Measurements from ENCODE around the gene VPS26A.
A peak's percentile ranks its signal among the peaks of the same experiment; 100 is the strongest.

VPS26A gene

GRCh38 chr10:69176823-69177222 lies 52.8 kb downstream of the VPS26A start:
- DNase-seq (ENCODE audit: low spot score) = no peak

- no peak for DNase-seq (ENCODE audit: low spot score)
Observed at GRCh38 chr10:69179089-69179742, 55.2 kb downstream of the VPS26A start.

GRCh38 chr10:69179743-69180524 lies 56.0 kb downstream of the VPS26A start, which contains the start of gene SUPV3L1:
Gene SUPV3L1 (plus strand): TSS chr10:69180234. CDS start chr10:69180292, 58 bp downstream.
- DNase-seq (ENCODE audit: low spot score) = peak; percentile 96

- peak; percentile 10 for DNase-seq (ENCODE audit: low spot score)
Observed at GRCh38 chr10:69180525-69181204, 56.7 kb downstream of the VPS26A start.

- DNase-seq (ENCODE audit: low spot score) = no peak
Observed at GRCh38 chr10:69181433-69181832, 57.5 kb downstream of the VPS26A start.

DNA sequence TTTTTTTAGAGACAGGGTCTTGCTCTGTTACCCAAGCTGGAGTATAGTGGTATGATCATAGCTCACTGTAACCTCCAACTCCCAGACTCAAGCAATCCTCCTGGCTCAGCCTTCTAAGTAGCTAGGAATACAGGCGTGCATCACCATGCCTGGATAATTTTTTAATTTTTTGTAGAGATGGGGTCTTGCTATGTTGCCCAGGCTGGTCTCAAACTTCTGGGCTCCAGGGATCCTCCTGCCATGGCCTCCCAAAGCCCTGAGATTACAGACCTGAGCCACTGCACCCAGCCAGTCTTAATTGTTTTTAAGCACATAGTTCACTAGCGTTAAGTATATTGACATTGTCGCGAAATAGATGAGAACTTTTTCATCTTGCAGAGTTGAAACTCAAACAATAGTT lies 58.0 kb downstream of the VPS26A start:
- no peak for DNase-seq (ENCODE audit: low spot score)

GRCh38 chr10:69186524-69186923 lies 62.5 kb downstream of the VPS26A start:
- DNase-seq (ENCODE audit: low spot score) = no peak

DNA sequence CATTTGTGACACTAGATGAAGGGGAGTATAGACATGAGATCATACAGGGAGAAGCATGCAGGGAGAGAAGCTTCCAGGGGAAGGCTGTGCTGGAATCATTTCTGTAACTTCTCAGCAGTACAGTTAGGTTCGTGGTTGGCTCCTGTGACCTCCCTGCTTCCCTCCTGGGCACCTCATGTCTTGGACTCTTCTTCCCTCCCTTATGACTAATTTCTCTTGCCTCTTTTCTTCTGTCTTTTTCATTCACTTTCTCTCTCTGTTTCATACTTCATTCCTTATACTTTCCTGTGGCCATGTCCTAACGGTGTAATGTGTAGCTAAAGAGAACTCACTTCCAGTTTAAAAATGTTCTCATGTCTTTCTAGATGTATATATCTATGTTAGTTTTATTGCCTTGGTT lies 77.1 kb downstream of the VPS26A start:
- no peak for DNase-seq (ENCODE audit: low spot score)

- no peak for DNase-seq (ENCODE audit: low spot score)
Observed at GRCh38 chr10:69202332-69202731, 78.4 kb downstream of the VPS26A start.

DNA sequence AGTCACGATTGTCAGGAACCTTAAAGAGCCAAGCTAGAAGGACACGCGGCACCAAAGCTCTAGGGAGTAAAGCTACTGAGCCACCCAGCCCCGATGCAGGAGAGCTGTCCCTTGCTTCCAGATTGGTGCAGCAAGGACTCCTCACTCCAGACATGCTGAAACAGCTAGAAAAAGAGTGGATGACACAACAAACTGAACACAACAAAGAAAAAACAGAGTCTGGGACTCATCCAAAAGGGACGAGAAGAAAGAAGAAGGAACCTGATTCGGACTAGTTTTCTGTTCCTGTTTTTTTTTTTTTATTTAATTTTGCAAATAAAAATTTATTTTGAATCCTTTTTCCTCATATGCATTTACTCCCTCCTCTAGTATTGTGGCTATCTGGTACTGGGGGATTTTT lies 84.8 kb downstream of the VPS26A start:
- no peak for DNase-seq (ENCODE audit: low spot score)

DNA sequence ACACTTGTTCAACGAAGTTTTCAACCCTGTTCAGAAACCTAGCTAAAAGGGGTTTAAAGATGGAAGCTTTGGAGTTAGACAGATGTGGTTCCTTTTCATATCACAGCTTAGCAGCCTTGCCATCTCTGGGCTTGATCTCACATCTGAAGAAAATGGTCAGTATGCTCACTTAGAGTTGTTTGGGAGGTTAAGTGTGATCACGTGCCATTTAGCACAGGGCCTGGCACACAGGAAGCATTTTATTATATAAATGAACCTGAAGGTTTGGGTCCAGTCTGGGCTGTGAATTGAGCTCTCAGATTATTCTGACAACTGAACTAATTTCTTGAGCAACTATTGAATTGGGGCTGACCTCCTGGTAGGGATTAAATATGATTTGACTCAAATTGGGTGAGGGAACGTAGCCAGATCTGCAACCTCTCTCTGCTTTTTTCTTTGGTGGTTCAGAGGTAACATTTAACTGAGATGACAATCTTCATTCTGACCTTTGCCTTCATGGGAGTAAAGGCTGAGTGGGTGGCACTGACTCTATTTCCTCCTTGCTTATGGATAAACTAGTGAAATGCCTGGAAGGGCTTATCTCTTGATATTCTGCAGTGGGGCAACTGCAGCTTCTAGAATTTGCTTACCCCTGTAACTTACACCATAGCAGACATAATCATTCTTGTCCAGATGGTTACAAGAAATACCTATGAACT lies 86.0 kb downstream of the VPS26A start:
- no peak for DNase-seq (ENCODE audit: low spot score)

- no peak for DNase-seq (ENCODE audit: low spot score)
Observed at GRCh38 chr10:69211104-69211503, 87.1 kb downstream of the VPS26A start.

- no peak for DNase-seq (ENCODE audit: low spot score)
Observed at GRCh38 chr10:69211524-69211923, 87.5 kb downstream of the VPS26A start.

GRCh38 chr10:69213591-69214311 lies 89.8 kb downstream of the VPS26A start:
- no peak for DNase-seq (ENCODE audit: low spot score)

DNA sequence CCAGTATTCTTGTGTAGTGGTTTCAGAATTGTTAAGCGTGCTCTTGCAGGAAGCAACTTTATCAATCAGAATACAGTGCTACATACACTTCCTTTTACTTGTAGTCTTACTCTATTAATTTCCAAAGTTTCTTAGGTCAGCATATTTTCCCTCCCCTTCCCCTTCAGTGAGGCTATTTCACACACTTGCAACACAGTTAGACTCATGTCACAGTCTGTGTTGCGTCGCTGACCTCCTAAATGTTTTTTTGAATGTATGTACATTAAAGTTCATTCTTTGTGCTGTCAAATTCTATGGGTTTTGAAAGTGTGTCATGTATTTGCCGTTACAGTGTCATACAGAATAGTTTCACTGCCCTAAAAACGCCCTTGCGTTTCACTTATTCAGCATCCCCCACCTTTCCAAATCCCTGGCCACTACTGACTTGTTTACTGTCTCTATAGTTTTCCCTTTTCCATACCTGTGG lies 90.7 kb downstream of the VPS26A start:
- DNase-seq (ENCODE audit: low spot score) = no peak

GRCh38 chr10:69215405-69216171 lies 91.6 kb downstream of the VPS26A start:
- no peak for DNase-seq (ENCODE audit: low spot score)

- no peak for DNase-seq (ENCODE audit: low spot score)
Observed at GRCh38 chr10:69216577-69217118, 92.7 kb downstream of the VPS26A start.

GRCh38 chr10:69217119-69217754 lies 93.3 kb downstream of the VPS26A start:
- no peak for DNase-seq (ENCODE audit: low spot score)

DNA sequence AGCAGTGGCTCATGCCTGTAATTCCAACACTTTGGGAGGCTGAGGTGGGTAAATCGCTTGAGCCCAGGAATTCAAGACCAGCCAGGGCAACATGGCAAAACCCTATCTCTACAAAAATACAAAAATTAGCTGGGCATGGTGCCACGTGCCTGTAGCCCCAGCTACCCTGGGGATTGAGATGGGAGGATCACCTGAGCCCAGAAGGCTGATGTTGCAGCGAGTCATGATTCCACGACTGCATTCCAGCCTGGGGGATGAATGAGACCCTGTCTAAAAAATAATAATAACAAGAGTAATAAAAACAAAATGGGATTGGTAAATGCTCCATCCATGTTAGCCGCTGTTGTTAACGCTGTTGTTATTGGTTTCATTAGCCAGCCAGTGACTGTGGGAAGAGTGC lies 94.9 kb downstream of the VPS26A start:
- no peak for DNase-seq (ENCODE audit: low spot score)

DNA sequence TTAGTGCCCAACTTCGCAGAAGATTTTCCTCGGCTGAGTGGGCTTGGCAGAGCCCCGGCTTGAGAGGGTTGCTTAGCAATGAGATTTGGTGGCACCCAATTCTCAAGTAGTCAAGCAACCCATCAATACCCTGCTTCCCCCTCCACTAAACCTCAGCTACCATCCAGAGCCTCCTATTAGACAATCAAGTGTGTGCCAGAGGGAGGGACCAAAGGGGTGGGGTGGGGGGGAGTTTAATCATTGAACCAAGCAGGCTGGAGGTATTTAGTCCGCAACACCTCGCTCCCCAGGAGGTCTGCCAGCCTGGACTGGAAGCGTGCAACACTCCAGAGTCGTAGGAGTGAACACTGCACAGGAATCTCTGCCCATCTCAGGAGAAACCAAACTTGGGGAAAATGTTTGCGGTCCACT lies 96.1 kb downstream of the VPS26A start, which contains the start of gene HKDC1:
TSS of gene HKDC1 (plus strand) at position 292 of the 411 bp plus-strand sequence. CDS start at position 396, 104 bp downstream.
- no peak for DNase-seq (ENCODE audit: low spot score)

Data from hematopoietic multipotent progenitor cell treated with erythropoietin and hydrocortisone succinate and interleukin-3 and kit ligand, for 15 days (in vitro differentiated cells).